IPS-NIHi7 (cell line): Measurements from ENCODE around the gene MYL10.
"Not testable (repeated sequence)": the region's sequence is repeated elsewhere in the genome, so short reads cannot be mapped to it uniquely, and the experiment has no call there.

ENCODE experiments used
- DNase-seq: peaks from one replicate; pipeline ENCODE4 v3.0.0; 2012; ENCODE audit warnings: mixed read lengths; ENCODE audit errors: extremely low spot score

The MYL10 gene

DNA sequence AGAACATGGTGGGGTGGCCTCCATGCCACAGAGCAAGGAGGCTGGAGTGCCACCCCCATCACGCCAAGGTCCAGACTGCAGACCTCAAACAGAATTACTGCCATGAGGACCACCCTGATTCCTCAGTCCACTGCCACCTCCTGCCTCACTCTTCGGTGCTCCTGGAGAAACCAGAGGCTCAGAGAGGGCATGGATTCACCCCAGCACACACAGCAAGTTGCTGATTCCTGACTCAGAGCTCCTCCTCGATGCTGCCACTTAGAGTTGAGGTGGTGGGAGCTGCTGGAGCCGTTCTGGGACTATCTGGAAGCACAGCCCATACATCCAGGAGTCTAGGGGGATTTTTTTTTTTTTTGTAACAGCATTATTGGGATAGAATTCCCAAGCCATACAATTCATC lies 22.0 kb upstream of the MYL10 start:
- DNase-seq: no peak

DNA sequence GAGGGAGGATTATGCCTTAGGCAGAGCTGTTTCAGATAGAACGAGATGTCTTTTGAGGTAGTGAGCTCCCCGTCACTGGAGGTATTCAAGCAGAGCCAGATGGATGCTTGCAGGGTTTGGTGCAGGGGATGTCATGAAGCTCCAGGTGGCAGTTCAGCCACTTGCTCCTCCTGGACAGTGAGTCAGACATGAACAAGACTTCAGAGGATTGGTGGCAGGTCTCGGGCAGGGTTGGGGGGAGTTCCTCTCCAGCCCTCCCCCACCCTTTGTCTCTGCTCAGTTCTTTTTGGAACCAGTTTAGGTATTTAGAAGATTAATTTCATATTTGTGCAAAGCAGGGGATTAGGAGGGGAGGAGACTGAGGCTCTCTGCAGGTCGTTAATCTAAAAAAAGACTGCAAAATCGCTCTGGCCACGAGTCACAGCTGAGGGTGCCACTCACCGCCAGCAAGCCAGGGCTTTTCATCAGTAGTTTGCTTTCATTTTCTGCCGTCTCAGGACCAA lies 21.5 kb upstream of the MYL10 start:
- DNase-seq: no peak

DNA sequence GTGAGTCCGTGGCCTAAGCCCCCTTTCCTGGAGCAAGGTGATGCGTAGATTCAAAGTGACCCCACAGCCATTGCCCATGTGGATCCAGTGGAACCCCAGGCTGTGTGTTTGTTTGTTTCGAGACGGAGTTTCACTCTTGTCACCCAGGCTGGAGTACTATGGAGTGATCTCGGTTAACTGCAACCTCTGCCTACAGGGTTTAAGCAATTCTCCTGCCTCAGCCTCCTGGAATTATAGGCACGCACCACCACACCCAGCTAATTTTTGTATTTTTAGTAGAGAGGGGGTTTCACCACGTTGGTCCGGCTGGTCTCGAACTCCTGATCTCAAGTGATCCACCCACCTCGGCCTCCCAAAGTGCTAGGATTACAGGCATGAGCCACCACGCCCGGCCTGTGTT lies 18.8 kb upstream of the MYL10 start:
- not testable (repeated sequence) for DNase-seq

DNA sequence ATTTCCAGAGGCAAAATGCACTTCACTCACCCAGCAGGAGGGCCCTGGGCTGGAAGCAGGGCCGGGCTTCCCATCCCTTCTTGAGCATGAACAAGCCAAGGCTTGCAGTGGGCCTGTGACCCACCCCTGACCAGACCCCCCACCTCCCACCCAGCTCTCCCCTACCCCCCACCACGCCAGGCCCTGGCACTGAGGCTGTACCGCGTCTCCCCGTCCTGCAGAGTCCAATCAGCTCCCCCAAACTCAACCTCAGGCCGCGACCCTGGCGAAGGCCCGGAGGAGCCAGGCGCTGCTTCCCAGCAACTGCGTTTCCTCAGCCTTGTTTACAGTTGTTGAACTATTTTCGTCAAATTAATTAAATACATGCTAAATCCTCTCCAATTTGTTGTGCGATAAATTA lies 16.9 kb upstream of the MYL10 start:
- DNase-seq: no peak

DNA sequence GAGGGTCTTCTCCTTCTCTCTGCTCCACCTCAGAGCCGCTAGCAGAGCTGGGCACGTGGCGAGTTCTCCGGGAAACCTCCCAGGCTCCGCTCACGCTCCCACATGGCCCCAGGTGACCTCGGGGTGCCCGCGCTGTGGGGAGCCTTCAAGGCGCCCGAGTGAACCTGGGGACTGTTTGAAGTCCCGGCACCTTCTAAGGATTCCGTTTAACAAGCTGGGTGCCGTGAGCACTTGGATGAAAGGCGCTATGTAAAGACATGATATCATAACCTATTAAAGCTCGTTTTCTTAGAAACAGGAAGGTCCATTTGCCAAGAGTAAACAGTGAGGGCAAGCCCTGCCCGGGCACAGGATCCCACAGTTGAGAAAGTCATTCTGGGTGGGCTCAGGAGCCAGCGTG lies 15.8 kb upstream of the MYL10 start:
- no peak for DNase-seq

DNA sequence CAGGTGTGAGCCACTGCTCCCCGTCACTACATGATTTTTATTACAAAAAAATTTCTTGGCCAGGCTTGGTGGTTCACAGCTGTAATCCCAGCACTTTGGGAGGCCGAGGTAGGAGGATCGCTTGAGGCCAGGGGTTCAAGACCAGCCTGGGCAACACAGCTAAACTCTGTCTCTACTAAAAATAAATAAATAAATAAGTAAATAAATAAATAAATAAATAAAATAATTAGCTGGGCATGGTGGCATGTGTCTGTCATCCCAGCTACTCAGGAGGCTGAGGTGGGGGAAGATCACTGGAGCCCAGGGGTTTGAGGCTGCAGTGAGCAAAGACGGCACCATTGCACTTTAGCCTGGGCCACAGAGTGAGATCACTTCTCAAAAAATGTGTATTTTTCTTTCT lies 10.0 kb upstream of the MYL10 start:
- DNase-seq: not testable (repeated sequence)

DNA sequence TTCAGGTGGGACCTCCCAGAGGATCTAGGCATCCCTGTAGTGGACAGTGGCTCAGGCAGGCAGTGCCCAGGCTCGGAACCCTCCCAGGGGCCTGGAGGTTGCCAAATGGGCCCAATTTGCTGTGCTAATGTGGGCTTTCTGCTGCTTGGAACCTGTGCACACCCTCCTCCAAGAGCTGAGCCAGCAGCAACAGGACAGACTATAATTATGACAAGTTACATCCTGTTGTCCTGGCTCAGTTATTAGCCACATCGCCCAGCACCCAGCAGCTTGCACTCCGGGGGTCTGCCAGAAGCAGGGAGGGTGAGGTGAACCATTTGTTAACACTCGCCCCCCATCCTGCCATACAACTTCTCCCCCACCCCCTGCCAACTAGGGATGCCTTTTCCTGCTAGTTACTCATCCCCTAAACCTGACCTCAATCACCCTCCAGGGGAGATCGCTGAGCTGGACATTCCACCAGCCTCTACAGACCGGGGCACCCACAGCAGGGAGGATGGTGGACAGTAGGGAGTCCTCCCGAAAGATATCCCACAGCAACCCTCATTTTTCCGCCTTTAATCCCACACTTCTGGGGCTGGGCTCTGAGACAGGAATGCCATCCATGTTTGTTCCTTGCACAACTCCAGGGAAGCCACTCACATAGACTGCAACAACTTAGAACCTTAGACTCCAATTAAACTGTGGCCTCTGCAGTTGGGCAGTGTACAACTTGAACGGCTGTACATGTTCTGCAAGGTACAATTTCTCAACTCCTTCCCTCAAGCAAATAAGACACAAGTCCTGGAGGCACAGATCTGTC lies 7.9 kb upstream of the MYL10 start:
- no peak for DNase-seq

DNA sequence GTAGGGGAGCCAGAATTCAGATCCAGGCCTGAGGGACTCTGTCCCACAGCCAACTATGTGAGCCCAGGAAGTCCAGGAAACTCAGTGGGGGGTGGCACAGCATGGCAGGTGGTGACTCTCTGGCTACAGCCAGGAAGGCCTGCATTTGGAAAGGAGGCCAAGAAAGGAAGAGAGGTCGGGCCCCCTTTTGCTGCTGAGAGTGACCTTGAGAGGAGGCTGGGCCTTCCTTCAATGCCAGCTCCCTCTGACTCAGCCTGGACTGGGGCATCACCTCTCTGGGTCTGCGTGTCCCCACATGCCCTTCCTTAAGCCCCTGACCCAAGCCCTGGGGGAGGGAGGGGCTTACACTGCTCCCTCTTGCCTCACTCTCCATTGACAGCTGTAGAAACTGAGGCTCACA lies 6.4 kb upstream of the MYL10 start:
- no peak for DNase-seq

DNA sequence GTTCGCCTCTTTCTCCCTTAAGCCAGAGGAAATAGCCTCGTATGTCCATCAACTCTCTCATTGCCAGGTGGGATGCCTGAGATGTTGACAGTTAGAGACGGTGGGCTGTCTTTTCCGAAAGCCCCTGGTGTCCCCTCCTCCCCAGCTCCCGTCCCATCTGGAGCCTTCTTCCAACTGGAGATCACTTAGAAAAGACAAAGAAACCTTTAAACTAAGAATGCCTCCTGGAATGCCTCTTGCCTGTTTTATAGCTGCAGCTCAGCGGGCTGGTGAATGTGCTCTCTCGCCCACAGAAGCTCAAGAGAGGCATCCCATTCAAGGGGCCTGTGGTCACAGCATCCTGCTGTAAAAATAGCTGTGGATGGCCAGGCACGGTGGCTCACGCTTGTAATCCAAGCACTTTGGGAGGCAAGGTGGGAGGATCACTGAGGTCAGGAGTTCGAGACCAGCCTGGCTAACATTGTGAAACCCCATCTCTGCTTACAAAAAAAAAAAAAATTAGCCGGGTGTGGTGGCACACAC lies 5.2 kb upstream of the MYL10 start:
- no peak for DNase-seq

DNA sequence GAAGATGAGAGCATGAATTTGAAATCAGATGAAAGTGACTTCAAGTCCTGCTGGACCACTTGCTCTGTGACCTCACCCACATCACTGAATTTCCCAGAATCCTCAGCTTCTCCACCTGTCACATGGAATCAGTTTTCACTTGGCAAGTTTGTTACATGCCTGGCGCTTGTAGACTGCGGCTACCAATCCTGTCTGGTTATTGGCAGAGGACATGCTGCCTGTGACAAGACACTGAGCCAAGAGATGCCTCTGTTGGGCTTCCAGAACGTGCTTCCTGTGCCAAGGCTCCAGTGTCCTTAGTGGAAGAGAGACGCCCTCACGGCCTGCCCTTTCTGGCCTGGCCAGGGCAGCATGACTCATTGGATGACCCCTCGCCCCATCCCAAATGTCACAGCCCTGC lies 4.4 kb upstream of the MYL10 start:
- DNase-seq: no peak

DNA sequence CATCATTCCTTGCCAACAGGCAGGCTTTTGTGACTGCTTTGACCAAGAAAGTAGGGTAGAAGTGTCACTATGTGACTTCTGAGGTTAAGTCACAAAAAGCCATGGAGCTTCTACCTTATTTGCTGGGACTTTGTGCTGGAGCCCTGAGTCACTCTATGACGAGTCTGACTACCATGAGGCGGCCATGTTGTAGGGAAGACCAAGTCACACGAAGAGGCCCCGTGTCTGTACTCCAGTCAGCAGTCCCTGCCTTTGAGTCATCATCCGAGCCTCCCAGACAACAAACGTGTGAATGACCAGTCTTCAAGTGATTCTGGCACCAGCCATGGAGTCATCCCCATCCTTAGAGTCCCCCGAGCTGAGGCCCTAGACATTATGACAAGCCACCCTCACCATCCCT lies 3.5 kb upstream of the MYL10 start:
- no peak for DNase-seq

DNA sequence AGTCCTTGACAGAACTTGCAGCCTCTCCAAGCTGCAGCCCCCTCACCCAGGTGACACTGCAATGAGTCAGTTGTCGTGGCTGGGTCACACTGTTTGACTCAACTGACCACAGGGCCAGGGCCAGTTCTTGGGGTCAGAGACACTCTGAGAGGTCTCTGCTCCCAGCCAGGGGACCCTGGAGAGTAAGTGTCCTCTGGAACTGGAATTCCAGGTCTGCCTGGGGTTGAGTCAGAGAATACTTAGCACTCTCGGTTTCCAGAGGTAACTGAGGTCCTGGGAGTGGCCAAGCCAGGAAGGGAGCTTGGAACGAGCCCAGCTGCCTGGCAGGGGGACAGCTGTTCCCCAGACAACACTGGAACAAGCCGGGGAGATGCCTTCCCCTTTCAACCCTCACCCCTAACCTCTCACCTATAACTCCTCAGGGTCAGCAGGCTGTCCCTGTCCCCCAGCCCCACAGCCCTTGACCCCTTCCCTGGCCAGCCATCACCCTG lies 2.2 kb upstream of the MYL10 start:
- DNase-seq: no peak

DNA sequence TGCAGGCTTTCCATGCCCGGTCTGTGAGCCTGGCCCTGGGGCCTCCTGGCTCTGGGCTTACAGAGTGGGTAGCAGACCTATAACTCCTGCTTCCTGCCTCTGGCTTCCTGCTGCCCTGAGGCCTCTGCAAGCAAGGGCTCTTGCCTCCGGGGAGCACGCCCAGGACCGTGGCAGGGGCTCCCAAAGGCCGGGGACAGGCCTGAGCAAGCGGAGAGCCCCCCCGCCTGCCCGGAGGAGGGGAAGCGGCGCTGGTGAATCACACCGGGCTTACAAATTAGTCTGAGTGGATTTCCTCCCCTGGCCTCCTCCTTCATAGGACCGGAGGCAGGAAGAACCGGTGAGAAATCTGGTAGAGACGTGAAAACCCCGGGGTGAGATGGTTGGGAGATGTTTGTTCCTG lies 1.5 kb upstream of the MYL10 start:
- DNase-seq: no peak

DNA sequence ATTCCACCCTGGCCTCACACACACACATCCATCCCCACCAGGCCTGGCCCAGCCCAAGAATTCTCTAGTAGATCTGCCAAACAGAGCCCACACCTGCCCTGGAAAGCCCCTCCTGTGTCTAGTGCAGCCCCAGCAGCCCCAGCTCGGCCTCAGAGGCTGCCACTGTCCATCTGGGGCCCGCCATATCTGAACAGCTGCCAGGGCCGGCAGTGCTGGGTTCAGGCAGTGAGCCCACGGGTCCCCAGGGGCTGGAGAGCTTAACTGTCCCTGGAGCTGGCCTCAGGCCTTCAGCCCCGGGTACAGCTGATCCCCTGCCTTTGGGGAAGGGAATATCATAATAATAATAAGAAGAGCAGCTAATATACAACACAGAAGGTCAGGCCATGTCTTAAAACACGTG lies 574 bp downstream of the MYL10 start:
- no peak for DNase-seq

DNA sequence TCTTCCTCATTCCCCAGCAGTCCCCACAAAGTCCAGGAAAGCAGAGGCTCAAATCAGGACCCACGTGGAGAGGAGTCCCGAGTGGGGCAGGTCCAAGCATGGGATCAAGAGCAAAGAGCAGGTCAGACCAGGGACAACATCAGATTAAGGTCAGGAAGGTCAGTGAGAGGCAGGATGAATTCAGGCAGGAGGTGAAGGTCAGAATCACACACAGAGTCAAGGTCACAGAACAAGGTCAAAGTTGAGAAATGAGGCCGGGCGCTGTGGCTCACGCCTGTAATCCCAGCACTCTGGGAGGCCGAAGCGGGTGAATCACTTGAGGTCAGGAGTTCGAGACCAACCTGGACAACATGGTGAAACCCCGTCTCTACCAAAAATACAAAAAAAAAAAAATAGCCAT lies 2.3 kb downstream of the MYL10 start:
- DNase-seq: no peak

DNA sequence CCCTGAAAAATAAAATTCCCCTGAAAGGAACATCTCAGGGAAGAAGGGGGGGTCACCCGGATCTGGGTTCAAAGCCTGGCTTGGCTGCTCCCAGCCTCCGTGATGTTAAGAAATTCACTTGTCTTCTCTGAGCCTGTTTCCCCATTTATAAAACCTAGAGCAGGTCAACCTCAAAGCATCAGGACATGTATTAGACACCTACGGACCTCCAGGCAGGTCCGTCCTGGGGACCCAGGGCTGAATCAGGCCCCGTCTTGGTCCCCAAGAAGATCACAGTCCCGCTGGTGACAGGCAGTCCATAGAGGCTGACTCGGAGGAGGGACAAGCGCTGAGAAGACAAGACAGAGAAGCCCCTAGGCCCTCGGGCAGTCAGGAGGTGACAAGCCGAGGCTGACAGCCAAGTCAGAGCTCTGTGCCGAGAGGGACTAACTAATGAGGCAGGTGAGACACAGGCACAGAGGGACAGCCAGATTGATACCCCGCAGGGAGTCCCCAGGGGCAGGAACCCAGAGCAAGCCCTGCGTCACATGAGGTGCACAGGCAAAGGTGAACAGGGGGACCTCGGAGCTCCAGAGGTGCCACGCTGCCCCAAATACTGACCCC lies 2.9 kb downstream of the MYL10 start:
- no peak for DNase-seq

DNA sequence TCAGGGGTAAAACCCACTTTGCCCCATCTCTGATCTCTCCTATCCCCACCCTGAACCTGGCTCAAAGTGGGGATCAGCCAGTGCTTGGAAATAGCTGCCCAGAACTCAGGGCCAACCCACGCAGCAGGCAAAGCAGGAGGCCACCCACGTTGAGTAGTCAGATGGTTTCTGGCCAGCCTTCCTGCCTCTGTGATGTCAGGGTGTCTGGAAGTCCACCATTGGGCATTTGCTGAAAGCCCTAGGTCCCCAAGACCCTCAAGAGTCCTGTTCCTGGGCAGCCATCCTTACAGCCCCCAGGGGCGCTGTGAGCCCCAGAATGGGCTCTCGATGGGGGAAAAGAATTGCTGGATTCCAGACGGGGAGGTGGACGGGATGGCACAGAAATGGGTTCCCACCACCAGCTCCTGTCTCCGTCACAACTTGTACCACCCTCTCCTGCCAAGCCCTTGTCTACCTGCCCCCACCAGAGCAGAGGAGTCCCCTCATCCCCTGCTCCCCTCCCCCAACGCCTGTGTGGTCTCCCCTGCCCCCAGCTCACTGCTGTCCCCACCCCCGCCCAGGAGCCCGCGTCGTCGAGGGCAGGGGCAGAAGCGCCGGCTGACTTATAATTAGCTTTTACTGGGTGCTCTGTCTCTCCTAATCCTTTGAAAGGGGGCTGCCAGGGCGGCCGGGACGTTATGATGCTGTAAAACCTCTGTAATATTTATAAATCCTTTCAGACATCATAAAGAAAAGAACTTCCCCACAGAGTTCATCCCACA lies 3.9 kb downstream of the MYL10 start:
- DNase-seq: no peak

DNA sequence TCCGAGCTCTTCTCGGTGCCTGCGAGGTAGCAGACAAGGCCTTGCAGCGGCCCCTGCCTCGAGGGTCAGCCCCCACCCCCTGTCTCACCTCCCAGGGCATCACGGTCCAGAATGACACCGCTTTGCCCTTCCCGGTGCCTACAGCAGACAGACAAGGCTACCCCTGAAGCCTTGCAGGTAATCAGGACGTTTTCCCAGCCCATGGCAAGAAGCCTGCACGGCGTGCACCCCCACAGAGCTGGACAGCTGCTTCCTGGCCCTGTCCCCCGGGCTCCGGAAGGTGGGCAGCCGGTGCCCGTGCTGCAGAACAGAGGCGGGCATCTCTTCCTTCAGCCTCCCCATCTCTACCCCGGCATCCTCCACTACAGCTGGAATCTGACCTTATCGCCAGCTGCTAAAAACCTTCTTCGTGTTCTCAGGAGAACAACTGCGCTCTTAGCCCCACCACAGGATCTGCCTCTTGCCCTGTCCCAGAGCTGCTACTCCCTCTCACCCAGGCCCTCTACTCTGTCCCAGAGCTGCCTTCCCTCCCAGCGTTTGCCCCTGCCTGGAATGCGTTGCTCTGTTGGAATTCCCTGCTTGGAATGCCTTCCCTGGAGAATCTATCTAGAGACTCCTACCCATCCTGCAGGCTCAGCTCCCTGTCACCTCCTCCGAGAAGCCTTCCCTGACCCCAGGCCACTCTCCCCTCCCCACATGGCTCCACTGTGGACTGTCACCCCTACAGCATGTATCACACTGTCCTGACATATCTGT lies 4.7 kb downstream of the MYL10 start:
- DNase-seq: peak; percentile 78

DNA sequence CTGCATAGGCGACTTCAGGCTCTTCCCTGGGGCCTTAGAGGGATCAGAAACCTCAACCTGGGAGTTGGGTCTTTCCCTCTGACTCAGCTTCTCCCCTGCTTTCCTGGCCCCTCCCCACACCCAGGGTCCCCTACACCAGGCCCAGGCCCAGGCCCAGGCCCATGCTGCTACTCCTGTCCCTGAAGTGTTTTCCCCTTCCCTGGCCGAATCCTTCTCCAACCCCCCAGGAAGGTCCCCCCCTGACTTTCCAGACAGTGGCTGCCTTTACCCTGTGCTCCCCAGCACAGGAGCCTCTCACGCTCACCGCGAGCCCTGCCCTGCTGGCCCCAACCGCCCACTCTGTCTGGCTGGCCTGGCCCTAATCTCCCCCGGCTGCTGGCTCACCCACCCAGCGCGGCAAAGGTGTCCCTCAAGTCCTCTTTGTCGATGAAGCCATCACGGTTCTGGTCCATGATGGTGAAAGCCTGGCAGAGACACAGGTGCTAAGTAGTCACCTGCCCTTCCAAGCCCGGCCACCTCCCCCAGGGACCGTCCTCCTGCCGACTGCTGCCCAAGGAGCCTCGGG lies 6.4 kb downstream of the MYL10 start:
- no peak for DNase-seq

DNA sequence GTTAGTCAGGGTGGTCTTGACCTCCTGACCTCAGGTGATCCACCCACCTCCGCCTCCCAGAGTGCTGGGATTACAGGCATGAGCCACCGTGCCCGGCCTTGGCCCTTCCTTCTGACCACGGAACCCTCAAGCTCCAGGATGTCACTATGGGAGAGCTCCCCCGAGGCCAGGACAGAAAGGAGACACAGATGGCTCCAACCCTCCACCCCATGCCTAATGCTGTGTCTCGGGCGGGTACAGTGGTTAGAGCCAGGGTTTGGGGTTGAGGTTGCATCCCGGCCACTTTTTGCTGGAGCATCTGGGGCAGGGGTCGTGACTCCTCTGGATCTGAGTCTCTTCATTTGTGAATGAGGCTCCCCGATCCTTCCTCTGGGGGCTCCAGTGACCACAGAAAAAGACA lies 8.1 kb downstream of the MYL10 start:
- DNase-seq: no peak

DNA sequence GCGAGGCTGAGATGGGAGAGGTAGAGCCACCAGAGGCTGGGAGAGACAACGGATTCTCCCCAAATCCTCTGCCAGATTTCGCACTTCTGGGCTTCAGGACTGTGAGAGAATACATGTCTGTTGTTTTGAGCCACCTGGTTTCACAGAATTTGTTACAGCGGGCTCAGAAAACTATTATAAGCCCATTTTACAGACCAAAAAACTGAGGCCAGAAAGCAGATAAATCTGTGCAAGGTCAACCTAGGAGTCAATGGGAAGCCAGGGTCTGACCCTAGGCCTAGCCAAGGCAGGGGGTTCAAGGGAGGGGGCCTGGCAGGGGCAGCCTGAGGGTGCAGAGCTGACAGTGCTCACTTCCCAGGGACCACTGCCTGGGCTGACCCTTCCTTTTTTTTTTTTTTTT lies 8.7 kb downstream of the MYL10 start:
- DNase-seq: no peak
